Measurements from ENCODE around the gene C13orf46. TPM values are rescaled to one million over a fixed set of nuclear protein-coding genes. Genes with fewer than 3 reads are reported as not detected.

C13orf46 gene
- total and polyA plus RNA-seq, 2 of the 8 experiments (the other 6 are each of a cell fraction or from before 2014, with no cell fraction given): 0.23 to 0.28 TPM

DNA sequence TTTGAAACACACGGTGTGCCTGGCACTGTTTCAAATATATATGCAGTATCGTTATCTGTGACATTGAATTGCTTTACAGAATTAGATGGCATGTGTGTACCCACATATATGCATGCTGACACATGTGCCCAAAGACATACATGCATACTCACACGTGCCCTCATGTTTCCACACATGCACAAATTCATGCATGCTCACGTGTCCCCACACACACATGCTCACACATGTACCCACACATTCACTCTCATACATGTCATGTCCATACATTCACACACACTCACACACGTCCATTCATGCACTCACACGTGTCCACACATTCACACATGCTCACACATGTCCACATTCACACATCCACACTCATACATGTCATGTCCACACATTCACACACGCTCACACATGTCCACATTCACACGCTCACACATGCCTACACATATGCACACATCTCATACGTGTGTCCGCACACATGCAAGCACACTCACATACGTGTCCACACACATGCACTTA, 17.9 kb upstream of the C13orf46 start:
- no peak for DNase-seq (ENCODE audit: low read depth in 1 of 2, low spot score in 2 of 2)
- Histone ChIP-seq H3K23me2 (ENCODE audit: low read depth, low read length) (peaks cover 9% of the 10 kb centered on the region; the same call in 1 of the 2 replicates), H3K56ac (replicated peaks; ENCODE audit: insufficient read length, low read depth, low read length) (no peak overlapping the region), H4K91ac (replicated peaks; ENCODE audit: insufficient read length, low read length) (no peak overlapping the region), H3K18ac (ENCODE audit: extremely low read depth, low read length) (no peak overlapping the region), H4K20me1 (replicated peaks in 1 of 2; ENCODE audit: control insufficient read depth in 1 of 2, insufficient read depth in 2 of 2, low read length in 2 of 2) (peaks cover 3 to 4% of the 10 kb centered on the region in 2 experiments), H3K79me2 (ENCODE audit: control insufficient read depth in 1 of 2, insufficient read depth in 2 of 2, low read length in 2 of 2) (no peaks in the 10 kb centered on the region), H4K8ac (ENCODE audit: extremely low read depth, insufficient read depth, low read length) (no peak overlapping the region), H3K27me3 (replicated peaks in 1 of 4; ENCODE audit: control insufficient read depth in 3 of 4, extremely low read depth in 1 of 4, insufficient read depth in 3 of 4, low read length in 3 of 4) (no peaks in the 10 kb centered on the region), H3K27ac (ENCODE audit: low read depth, low read length) (no peak overlapping the region), H3K14ac (ENCODE audit: insufficient read length) (no peak overlapping the region), H3K4me1 (replicated peaks in 1 of 4; ENCODE audit: control insufficient read depth in 3 of 4, insufficient read depth in 4 of 4, low read length in 3 of 4) (no peaks in the 10 kb centered on the region), H2BK5ac (ENCODE audit: low read depth, low read length) (no peak overlapping the region), H3K4me3 (ENCODE audit: extremely low read depth in 1 of 4, insufficient read depth in 2 of 4, low read depth in 3 of 4, low read length in 4 of 4) (no peak overlapping the region), H4K5ac (ENCODE audit: insufficient read length, low read depth, low read length) (no peak overlapping the region), H3K23ac (ENCODE audit: insufficient read length) (no peak overlapping the region), H3K9ac (replicated peaks in 1 of 4; ENCODE audit: extremely low read depth in 1 of 4, low read depth in 3 of 4, low read length in 3 of 4) (no peak overlapping the region), H3K4me2 (ENCODE audit: insufficient read depth in 1 of 2, low read depth in 2 of 2, low read length in 2 of 2) (no peak overlapping the region), H3K36me3 (ENCODE audit: control insufficient read depth in 2 of 4, insufficient read depth in 4 of 4, low read length in 3 of 4) (peaks cover 0 to 16% (median 11%) of the 10 kb centered on the region in 4 experiments; a peak in 5 of 8 replicates), H3K9me3 (ENCODE audit: insufficient read depth in 2 of 2, low read depth in 1 of 2, low read length in 1 of 2) (peaks cover 4 to 8% of the 10 kb centered on the region in 2 experiments; a peak in 3 of 4 replicates), H3K79me1 (ENCODE audit: low read depth, low read length) (no peaks in the 10 kb centered on the region; the same call in 1 of the 2 replicates), H2BK12ac (ENCODE audit: low read depth, low read length) (no peak overlapping the region), H2AFZ (ENCODE audit: low read length) (no peak overlapping the region), H3K4ac (replicated peaks; ENCODE audit: insufficient read length, low read depth, low read length) (no peak overlapping the region), H2BK120ac (replicated peaks; ENCODE audit: low read depth, low read length) (no peak overlapping the region), H2AK5ac (ENCODE audit: low read depth, low read length) (no peak overlapping the region), H2BK20ac (ENCODE audit: low read length) (no peak overlapping the region), H2BK15ac (ENCODE audit: low read length) (no peak overlapping the region)
- 91% methylated on average over 11 of the region's 11 CpGs; no CpG with 5 or more reads in 1 of the 2 experiments for WGBS, 2 experiments (ENCODE audit: extremely low coverage in 1 of 2, insufficient coverage in 1 of 2, insufficient read length in 1 of 2, insufficient replicate concordance in 2 of 2, low coverage in 1 of 2, low lambda C conversion rate in 2 of 2, missing lambda C conversion rate in 1 of 2)
- ChIA-PET CTCF (ENCODE audit: partially characterized antibody) (no interaction called here), POLR2A (ENCODE audit: partially characterized antibody) (interaction anchor here (1.8 kb wide), 1 partner anchor 10 kb away, joined by 3 read pairs; no protein-coding TSS in a partner anchor)
- FAIRE-seq: no peak
- TF ChIP-seq, protein P1, sequence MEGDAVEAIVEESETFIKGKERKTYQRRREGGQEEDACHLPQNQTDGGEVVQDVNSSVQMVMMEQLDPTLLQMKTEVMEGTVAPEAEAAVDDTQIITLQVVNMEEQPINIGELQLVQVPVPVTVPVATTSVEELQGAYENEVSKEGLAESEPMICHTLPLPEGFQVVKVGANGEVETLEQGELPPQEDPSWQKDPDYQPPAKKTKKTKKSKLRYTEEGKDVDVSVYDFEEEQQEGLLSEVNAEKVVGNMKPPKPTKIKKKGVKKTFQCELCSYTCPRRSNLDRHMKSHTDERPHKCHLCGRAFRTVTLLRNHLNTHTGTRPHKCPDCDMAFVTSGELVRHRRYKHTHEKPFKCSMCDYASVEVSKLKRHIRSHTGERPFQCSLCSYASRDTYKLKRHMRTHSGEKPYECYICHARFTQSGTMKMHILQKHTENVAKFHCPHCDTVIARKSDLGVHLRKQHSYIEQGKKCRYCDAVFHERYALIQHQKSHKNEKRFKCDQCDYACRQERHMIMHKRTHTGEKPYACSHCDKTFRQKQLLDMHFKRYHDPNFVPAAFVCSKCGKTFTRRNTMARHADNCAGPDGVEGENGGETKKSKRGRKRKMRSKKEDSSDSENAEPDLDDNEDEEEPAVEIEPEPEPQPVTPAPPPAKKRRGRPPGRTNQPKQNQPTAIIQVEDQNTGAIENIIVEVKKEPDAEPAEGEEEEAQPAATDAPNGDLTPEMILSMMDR (IDR thresholded peaks at IDR 0.05; ENCODE audit: control extremely low read depth in 1 of 3, insufficient read depth in 1 of 3, low read depth in 1 of 3, low read length in 3 of 3): no peak
- TF ChIP-seq RFX5 (IDR thresholded peaks at IDR 0.05; ENCODE audit: borderline replicate concordance, low read depth, low read length) (no peak), TAF7 (optimal IDR thresholded peaks at IDR 0.05; ENCODE audit: borderline replicate concordance, low read depth, low read length) (no peak), HDAC2 (IDR thresholded peaks at IDR 0.05; ENCODE audit: borderline replicate concordance in 1 of 2, low read depth in 2 of 2, low read length in 2 of 2) (no peak), HDAC6 (IDR thresholded peaks at IDR 0.05; ENCODE audit: low read depth, low read length) (no peak), TBP (IDR thresholded peaks at IDR 0.05; ENCODE audit: low read depth, low read length) (no peak), KDM1A (IDR thresholded peaks at IDR 0.05; ENCODE audit: borderline replicate concordance, low read length) (no peak)
- TF ChIP-seq, protein P2, sequence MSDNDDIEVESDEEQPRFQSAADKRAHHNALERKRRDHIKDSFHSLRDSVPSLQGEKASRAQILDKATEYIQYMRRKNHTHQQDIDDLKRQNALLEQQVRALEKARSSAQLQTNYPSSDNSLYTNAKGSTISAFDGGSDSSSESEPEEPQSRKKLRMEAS (IDR thresholded peaks at IDR 0.05): no peak
- TF ChIP-seq, protein P3, sequence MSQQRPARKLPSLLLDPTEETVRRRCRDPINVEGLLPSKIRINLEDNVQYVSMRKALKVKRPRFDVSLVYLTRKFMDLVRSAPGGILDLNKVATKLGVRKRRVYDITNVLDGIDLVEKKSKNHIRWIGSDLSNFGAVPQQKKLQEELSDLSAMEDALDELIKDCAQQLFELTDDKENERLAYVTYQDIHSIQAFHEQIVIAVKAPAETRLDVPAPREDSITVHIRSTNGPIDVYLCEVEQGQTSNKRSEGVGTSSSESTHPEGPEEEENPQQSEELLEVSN (IDR thresholded peaks at IDR 0.05): no peak

All from H1 (cell line).